Measurements from ENCODE around the gene RFC5.
A peak's percentile ranks its signal among the peaks of the same experiment; 100 is the strongest.

Gene RFC5

DNA sequence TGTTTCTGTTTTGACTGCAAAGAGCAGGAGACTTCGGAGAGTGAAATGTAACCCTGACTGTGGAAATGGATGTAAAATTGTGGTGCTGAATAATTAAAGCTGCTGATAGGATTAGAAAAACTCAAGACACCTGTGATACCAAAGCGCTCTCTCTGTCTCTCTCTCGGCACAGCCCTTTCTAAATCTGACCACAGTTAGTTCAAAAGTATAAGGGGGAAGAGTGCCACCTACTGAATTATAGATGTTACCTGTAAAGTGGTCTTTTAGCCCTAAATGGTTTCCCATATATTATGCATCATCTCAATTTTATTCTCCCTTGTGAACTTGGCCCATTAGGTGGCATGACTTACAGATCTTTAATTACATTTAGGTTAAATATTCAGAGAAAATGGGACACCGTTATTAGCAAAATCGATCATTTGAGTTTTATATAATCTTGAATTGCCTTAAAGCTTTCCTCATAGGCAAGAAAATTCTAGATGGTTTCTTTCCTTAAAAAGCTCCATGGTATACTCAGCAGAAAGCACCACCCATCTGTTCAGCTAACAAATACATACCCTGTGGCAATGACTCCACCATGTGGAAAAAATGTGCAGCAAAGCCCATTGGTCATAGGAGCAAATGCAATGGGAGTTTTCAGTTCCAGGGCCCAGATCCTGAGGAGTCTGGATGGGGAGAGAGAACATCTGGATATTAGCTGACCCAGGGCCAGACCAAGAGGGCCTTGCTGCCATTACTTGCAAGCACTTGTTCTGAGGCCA lies 18.1 kb downstream of the RFC5 start:
- no peak overlapping the region for H3K4me3 ChIP-seq (ENCODE audit: low read depth, low read length)
- TF ChIP-seq, protein P1, sequence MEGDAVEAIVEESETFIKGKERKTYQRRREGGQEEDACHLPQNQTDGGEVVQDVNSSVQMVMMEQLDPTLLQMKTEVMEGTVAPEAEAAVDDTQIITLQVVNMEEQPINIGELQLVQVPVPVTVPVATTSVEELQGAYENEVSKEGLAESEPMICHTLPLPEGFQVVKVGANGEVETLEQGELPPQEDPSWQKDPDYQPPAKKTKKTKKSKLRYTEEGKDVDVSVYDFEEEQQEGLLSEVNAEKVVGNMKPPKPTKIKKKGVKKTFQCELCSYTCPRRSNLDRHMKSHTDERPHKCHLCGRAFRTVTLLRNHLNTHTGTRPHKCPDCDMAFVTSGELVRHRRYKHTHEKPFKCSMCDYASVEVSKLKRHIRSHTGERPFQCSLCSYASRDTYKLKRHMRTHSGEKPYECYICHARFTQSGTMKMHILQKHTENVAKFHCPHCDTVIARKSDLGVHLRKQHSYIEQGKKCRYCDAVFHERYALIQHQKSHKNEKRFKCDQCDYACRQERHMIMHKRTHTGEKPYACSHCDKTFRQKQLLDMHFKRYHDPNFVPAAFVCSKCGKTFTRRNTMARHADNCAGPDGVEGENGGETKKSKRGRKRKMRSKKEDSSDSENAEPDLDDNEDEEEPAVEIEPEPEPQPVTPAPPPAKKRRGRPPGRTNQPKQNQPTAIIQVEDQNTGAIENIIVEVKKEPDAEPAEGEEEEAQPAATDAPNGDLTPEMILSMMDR (IDR thresholded peaks at IDR 0.05; ENCODE audit: low read depth, low read length, missing control alignments), result peak; percentile 47
- DNase-seq (ENCODE audit: low read depth), result no peak
- in situ Hi-C loops (cut with HindIII; ENCODE audit: low sequenced_read_pairs), result no loop called here

DNA sequence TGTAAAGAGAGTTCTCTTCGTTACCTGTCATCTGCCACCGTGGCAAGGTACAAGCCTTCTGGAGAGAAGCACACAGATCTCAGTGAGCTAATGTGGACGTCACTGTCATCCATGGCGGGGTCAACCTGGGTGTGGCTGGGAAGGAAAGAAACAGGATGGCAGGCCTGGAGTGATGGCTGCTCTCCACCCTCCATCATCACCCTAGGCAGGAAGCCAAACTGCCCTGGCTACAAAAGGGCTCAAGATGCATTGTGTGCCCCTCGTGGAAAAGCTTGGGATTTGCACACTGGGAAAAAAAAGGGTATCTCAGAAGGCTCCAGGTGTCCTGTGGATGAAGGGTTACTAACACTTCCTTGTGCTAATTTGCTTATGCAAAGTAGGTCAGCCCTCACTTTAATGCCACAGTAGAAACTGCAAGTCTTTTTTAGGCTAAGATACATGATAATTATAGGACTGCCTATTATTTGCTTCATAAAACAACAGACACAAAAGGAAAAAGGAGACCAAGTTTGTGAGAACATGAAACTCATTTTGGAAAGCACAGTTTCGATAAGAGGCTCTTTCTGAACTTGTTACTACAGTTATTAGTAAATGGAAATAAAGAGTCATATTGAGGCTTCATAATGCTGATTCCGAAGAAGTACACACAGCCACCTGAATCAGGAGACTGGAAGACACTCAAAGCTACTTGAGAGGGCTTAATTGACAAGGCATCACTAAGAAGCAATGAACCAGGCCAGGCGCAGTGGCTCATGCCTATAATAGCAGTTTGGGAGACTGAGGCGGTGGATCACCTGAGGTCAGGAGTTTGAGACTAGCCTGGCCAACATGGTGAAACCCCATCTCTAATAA lies 18.9 kb downstream of the RFC5 start:
- TF ChIP-seq, protein P1 (IDR thresholded peaks at IDR 0.05; ENCODE audit: low read depth, low read length, missing control alignments), result peak; percentile 31
- no peak for DNase-seq (ENCODE audit: low read depth)
- no peak overlapping the region for H3K4me3 ChIP-seq (ENCODE audit: low read depth, low read length)
- in situ Hi-C loops (cut with HindIII; ENCODE audit: low sequenced_read_pairs), result no loop called here

DNA sequence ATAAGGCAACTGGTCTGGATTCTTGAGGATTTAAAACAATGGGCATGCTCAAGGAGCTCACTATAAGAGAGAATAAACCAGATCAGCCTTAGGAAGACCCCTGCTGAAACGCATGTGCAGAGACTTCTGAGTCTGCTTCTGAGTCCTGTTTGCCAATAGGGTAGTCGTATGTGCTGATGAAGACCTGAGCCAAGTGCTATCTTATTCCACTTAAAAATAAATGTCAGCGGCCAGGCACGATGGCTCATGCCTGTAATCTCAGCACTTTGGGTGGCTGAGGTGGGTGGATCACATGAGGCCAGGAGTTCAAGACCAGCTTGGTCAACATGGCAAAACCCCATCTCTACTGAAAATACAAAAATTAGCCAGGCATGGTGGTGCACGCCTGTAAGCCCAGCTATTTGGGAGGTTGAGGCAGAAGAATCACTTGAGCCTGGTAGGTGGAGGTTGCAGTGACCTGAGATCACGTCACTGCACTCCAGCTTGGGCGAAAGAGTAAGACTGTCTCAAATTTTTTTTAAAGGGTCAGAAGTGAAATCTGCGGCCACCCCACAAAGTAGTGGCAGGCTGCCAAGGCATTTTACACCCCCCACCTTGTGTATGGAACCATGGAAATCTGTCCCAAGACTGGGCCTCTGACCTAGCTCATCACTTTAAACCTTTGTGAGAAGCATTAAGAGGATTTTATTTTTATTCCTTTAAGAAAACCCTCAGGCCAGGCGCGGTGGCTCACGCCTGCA lies 20.3 kb downstream of the RFC5 start:
- no peak overlapping the region for H3K4me3 ChIP-seq (ENCODE audit: low read depth, low read length)
- no peak for DNase-seq (ENCODE audit: low read depth)
- TF ChIP-seq, protein P1 (IDR thresholded peaks at IDR 0.05; ENCODE audit: low read depth, low read length, missing control alignments), result no peak
- in situ Hi-C loops (cut with HindIII; ENCODE audit: low sequenced_read_pairs), result no loop called here

DNA sequence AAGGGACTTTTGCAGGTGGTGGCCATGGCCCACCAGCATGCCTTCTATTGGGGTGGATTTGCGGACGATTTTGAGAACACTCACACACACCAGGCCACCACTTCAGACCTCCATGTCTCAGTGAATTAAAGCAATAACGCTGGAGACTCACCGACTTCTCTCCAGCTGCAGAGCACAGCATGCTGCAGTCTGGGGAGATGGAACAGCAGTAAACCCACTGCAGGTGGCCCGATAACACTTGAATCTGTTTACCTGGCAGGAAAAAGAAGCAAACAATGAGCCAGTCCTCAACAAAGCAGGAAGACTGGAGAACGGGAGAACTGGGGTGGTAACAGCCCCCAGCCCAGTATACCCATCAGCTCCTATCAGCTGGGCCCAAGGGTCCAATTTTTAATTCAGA lies 21.6 kb downstream of the RFC5 start:
- TF ChIP-seq, protein P1 (IDR thresholded peaks at IDR 0.05; ENCODE audit: low read depth, low read length, missing control alignments), result no peak
- in situ Hi-C loops (cut with HindIII; ENCODE audit: low sequenced_read_pairs), result no loop called here
- H3K4me3 ChIP-seq (ENCODE audit: low read depth, low read length), result no peak overlapping the region

DNA sequence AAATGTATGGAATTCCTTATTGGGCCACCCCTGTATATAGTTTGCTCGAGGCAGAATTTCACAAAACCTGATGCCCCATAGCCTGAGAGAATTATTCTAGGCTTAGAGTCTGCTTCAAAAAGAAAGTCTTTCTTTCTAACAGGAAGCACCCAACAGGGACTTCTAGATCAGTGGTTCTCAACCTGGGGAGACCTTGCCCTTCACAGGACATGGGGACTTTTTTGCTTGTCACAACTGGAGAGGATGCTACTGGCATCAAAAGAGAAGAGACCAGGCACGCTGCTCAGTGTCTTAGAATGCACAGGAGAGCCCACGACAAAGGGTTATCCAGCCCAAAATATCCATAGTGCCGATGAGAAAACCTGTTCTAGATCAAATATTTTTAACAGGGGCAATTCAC lies 25.6 kb downstream of the RFC5 start:
- TF ChIP-seq, protein P1 (IDR thresholded peaks at IDR 0.05; ENCODE audit: low read depth, low read length, missing control alignments), result no peak
- no peak overlapping the region for H3K4me3 ChIP-seq (ENCODE audit: low read depth, low read length)
- no peak for DNase-seq (ENCODE audit: low read depth)
- in situ Hi-C loops (cut with HindIII; ENCODE audit: low sequenced_read_pairs), result no loop called here

More for the DNA sequence above, 21.6 kb downstream of the RFC5 start:
- DNase-seq (ENCODE audit: low read depth), result no peak

DNA sequence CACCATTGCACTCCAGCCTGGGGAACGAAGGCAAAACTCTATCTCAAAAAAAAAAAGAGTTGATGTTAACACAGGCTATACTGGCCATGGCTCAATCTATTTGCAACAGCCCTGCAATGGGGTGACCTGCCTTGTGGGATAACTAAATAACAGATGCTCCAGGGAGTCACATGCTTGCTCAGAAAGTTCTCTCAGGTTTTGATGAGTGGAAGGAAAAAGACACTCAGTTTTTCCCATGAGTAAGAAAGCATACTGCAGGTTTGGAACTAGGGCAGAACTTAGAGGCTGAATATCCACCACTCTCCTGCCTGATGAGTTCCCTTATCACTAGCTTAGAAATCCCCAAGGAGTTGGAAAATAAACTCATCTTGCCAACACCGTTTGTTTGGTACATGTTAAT lies 27.6 kb downstream of the RFC5 start:
- no peak for DNase-seq (ENCODE audit: low read depth)
- H3K4me3 ChIP-seq (ENCODE audit: low read depth, low read length), result no peak overlapping the region
- in situ Hi-C loops (cut with HindIII; ENCODE audit: low sequenced_read_pairs), result no loop called here
- TF ChIP-seq, protein P1 (IDR thresholded peaks at IDR 0.05; ENCODE audit: low read depth, low read length, missing control alignments), result no peak

Data from astrocyte of the cerebellum (primary cell).